Ovary (tissue), 9 donors: ENCODE results near the gene KRTAP5-9. TPM values are rescaled to one million over a fixed set of nuclear protein-coding genes. Genes with fewer than 3 reads are reported as not detected.
"Not testable (repeated sequence)": the region's sequence is repeated elsewhere in the genome, so short reads cannot be mapped to it uniquely, and the experiment has no call there.

Experiments
- DNase-seq, 5 donors: peaks; one replicate each; pipeline ENCODE4 v3.0.0-alpha.2; 2019 to 2020
- H3K27ac ChIP-seq, 2 donors: fragments of 200-600 bp; one replicate each; pipeline versions ENCODE4 v1.5.1 to v1.8.0; 2019 to 2022
- H3K27me3 ChIP-seq: fragments of 200-600 bp; one replicate; pipeline ENCODE4 v1.8.0; 2022
- H3K36me3 ChIP-seq: fragments of 200-600 bp; sonication (generic); one replicate; pipeline ENCODE4 v1.5.1; 2019
- H3K4me1 ChIP-seq: one replicate; pipeline ENCODE4 v1.8.1; 2013; ENCODE audit warnings: mild to moderate bottlenecking, moderate library complexity; ENCODE audit not compliant: insufficient read depth
- H3K4me3 ChIP-seq: fragments of 200-600 bp; sonication (generic); one replicate; pipeline ENCODE4 v1.5.1; 2017
- H3K9me3 ChIP-seq, 2 donors: fragments of 200-600 bp in 1 of 2; sonication (generic) in 1 of 2; one replicate each; pipeline versions ENCODE4 v1.5.1 to v1.8.1; 2013 to 2019; ENCODE audit warnings: mild to moderate bottlenecking in 1 of 2, moderate library complexity in 1 of 2
- EP300 ChIP-seq: sonication (generic); formaldehyde crosslinking; IDR thresholded peaks from one replicate; pipeline ENCODE4 v1.6.1; 2017; ENCODE audit warnings: antibody characterized with exemption
- POLR2A ChIP-seq: fragments of 450-650 bp; IDR thresholded peaks from one replicate; pipeline ENCODE4 v1.6.1; 2017; ENCODE audit warnings: antibody characterized with exemption, mild to moderate bottlenecking, moderate library complexity
- WGBS, 3 donors: extraction: QIAGEN DNeasy Blood & Tissue Kit in 1 of 3; methylation state at CpG; one replicate each; pipeline versions ENCODE4 v1.1.5 to v1.1.7; 2013 to 2017; 5-methylcytosine and 5-hydroxymethylcytosine counted together
- intact Hi-C, 4 donors: fragments of 100-400 bp; cut with DNase I; formaldehyde crosslinking; loops; one replicate each; pipeline versions ENCODE4 v1.11.0 to v1.15.1; 2022 to 2023
- polyA plus RNA-seq, 2 donors: library from polyadenylated mRNA; stranded (reverse); fragments of 200-250 nt in 1 of 2; fragments of 350-450 nt in 1 of 2; fragmentation: Illumina TruSeq in 1 of 2; extraction: RNeasy Lipid Tissue Mini Kit (QIAGEN cat#74804) in 1 of 2; gene quantifications; one replicate each; pipeline ENCODE4 v1.2.3, GENCODE V29; 2013 to 2014
- total RNA-seq, 7 donors: library from RNA; depleted of rRNA in 2 of 7; stranded (reverse); fragments of >200 nt in 2 of 7; fragmentation: NEBNext Ultra II Directional in 3 of 7; extraction: Animal tissue kit (Norgen Biotek cat#: 25700) in 3 of 7; gene quantifications; one replicate each; pipeline versions ENCODE4 v1.1.0 to v1.2.4, GENCODE V29; 2016 to 2023
- TF ChIP-seq, protein P1 (sequence below), 3 donors: fragments of 450-650 bp in 2 of 3; fragments of 200-600 bp in 1 of 3; IDR thresholded peaks; one replicate each; pipeline versions ENCODE4 v1.5.1 to v1.8.0; 2016 to 2022; ENCODE audit warnings: antibody characterized with exemption in 3 of 3, mild to moderate bottlenecking in 1 of 3
- donor health status: DM: no; HTN: no; CAD: no; lungs with moderate emphysema.
- donor health status: DM: no; HTN: no; CAD: no.
- donor health status: Bipolar disorder and iron deficiency.
- donor health status: DM: yes; HTN: yes; CAD: no.
- donor health status: DM: no; HTN: no; CAD: no.
- donor health status: DM: yes; HTN: yes; CAD: no.

Gene KRTAP5-9
- total and polyA plus RNA-seq, 9 donors, result 0.17 to 0.77 (median 0.46) TPM; not detected in 6

DNA sequence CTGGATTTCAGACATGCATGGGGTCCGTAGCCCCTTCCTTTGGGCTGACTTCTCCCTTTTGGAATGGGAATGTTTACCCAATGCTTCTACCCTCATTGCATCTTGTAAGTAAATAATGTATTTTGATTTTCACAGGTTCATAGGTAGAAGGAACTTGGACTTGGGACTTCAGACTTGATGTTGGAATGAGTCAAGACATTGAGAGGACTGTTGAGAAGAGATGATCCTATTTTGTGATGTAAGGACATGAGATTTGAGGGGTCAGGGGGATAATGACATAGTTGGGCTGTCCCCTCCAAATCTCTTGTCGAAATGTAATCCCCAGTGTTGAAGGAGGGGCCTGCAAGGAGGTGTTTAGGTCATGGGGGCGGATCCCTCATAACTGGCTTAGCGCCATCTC lies 16.2 kb downstream of the KRTAP5-9 start:
- no peaks in the 10 kb centered on the region for H3K36me3 ChIP-seq
- intact Hi-C loops, result no loop called here
- H3K9me3 ChIP-seq, result no peaks in the 10 kb centered on the region
- no peak for DNase-seq
- WGBS, 3 donors, result 77 to 89% (median 86%) methylated on average over 4 of the region's 4 CpGs
- no peak overlapping the region for H3K4me3 ChIP-seq
- H3K27me3 ChIP-seq, result no peaks in the 10 kb centered on the region
- H3K27ac ChIP-seq, result no peak overlapping the region
- no peaks in the 10 kb centered on the region for H3K4me1 ChIP-seq
- TF ChIP-seq, protein P1, sequence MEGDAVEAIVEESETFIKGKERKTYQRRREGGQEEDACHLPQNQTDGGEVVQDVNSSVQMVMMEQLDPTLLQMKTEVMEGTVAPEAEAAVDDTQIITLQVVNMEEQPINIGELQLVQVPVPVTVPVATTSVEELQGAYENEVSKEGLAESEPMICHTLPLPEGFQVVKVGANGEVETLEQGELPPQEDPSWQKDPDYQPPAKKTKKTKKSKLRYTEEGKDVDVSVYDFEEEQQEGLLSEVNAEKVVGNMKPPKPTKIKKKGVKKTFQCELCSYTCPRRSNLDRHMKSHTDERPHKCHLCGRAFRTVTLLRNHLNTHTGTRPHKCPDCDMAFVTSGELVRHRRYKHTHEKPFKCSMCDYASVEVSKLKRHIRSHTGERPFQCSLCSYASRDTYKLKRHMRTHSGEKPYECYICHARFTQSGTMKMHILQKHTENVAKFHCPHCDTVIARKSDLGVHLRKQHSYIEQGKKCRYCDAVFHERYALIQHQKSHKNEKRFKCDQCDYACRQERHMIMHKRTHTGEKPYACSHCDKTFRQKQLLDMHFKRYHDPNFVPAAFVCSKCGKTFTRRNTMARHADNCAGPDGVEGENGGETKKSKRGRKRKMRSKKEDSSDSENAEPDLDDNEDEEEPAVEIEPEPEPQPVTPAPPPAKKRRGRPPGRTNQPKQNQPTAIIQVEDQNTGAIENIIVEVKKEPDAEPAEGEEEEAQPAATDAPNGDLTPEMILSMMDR (IDR thresholded peaks at IDR 0.05), result no peak
- TF ChIP-seq EP300 (no peak), POLR2A (no peak)

DNA sequence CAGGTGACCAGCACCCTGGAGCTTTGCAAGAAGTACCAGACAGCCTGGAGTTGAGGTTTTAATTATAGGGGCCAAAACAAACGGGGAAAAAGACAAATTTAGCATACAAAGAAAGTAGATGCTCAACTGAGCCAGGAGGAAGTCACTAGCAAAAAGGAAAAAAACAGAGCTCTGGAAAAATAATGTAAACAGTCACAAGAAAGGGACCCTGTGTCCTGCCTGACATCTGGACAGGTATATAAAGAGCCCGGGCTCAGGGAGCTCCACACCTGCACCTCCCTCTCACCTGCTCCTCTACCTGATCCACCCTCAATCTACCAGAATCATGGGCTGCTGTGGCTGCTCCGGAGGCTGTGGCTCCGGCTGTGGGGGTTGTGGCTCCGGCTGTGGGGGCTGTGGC lies 17.0 kb downstream of the KRTAP5-9 start, which contains the start of gene KRTAP5-10:
Gene KRTAP5-10, plus strand, starts transcription at position 301 of the 400 bp plus-strand sequence. Its CDS starts 25 bp downstream, at position 326.
- 31 to 38% (median 32%) methylated on average over 2 to 5 of the region's 5 CpGs for WGBS, 3 donors
- Histone ChIP-seq H3K27me3 (no peaks in the 10 kb centered on the region), H3K36me3 (no peaks in the 10 kb centered on the region), H3K4me3 (no peak within 1 kb of the TSS), H3K9me3 (no peaks in the 10 kb centered on the region), H3K4me1 (no peaks in the 10 kb centered on the region), H3K27ac (no peak within 1 kb of the TSS)
- intact Hi-C loops, result no loop called here
- no peak for DNase-seq
- TF ChIP-seq EP300, result no peak
- TF ChIP-seq, protein P1 (IDR thresholded peaks at IDR 0.05), result no peak
- no peak for TF ChIP-seq POLR2A

DNA sequence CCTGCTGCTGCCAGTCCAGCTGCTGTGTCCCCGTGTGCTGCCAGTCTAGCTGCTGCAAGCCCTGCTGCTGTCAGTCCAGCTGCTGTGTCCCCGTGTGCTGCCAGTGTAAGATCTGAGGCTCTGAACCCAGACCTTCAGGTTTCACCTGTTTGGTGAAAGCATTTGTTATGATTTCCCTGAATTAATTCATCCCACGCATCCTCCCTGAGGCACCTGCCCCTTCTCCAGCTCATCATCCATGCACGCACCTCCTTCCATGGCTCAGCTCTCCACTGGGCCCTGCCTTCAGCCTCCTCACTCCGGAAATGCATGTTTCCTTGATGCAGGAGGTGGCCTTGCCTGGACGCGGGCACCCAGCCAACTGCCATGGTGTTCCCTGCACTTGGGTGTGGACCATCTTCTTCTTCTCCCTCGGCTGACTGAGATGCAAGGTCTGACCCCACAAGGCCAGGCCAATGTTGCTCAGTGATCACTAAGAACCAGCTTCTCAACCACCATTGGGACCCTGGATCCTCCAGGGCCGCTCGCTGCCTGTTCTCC lies 17.9 kb downstream of the KRTAP5-9 start:
- intact Hi-C loops, result no loop called here
- DNase-seq, result no peak
- WGBS, 3 donors, result 45 to 67% (median 60%) methylated on average over 9 to 10 of the region's 10 CpGs

GRCh38 chr11:71566626-71567599 lies 18.7 kb downstream of the KRTAP5-9 start:
- H3K27ac ChIP-seq, H3K27me3 ChIP-seq, H3K4me3 ChIP-seq, H3K9me3 ChIP-seq, H3K4me1 ChIP-seq, intact Hi-C loops, DNase-seq, H3K36me3 ChIP-seq: not testable (repeated sequence)
- 45 to 55% (median 45%) methylated on average over 17 to 21 of the region's 21 CpGs for WGBS, 3 donors

More for the DNA sequence above, 17.9 kb downstream of the KRTAP5-9 start:
- no peaks in the 10 kb centered on the region for H3K9me3 ChIP-seq
- H3K4me3 ChIP-seq, result no peak overlapping the region
- no peak overlapping the region for H3K27ac ChIP-seq
- no peak for TF ChIP-seq POLR2A
- TF ChIP-seq, protein P1 (IDR thresholded peaks at IDR 0.05), result no peak
- no peak for TF ChIP-seq EP300
- no peaks in the 10 kb centered on the region for H3K4me1 ChIP-seq
- no peaks in the 10 kb centered on the region for H3K27me3 ChIP-seq
- no peaks in the 10 kb centered on the region for H3K36me3 ChIP-seq

DNA sequence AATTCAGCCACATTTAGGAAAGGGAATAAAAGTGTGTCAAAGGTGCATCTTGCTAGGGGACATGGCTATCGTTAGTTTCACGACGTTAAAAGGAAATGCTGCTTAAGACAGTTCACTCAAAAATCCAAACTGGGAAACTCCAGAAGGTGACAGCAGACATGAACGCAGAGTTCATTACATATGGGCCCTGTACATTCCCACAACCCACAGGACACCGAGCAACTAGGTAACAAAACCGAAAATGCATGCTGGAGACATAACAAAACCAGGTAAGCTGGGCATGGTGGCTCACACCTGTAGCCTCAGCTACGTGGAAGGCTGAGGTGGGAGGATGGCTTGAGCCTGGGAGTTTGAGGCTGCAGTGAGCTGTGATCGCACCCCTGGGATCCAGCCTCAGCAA lies 19.4 kb downstream of the KRTAP5-9 start:
- WGBS, 3 donors, result 42 to 77% (median 63%) methylated on average over 7 to 8 of the region's 8 CpGs
- intact Hi-C loops, H3K4me3 ChIP-seq, DNase-seq, H3K27ac ChIP-seq, H3K27me3 ChIP-seq, H3K36me3 ChIP-seq, H3K4me1 ChIP-seq, H3K9me3 ChIP-seq: not testable (repeated sequence)
